HL-60 (cell line): Measurements from ENCODE around the gene GNGT2.

Experiments used
- DNase-seq, 2 experiments: peaks; one replicate each; pipeline ENCODE4 v3.0.0-alpha.2; 2010 to 2020; ENCODE audit warnings: low read depth in 1 of 2, low spot score in 1 of 2
- H3K27ac ChIP-seq: fragments of 250-450 bp; sonication (Bioruptor Pico); replicated peaks from 2 replicates; pipeline ENCODE4 v1.5.1; 2020; ENCODE audit warnings: mild to moderate bottlenecking, moderate library complexity
- H3K27me3 ChIP-seq: fragments of 250-450 bp; sonication (Bioruptor Pico); 2 replicates; pipeline ENCODE4 v1.5.1; 2021; ENCODE audit warnings: mild to moderate bottlenecking, moderate library complexity; ENCODE audit not compliant: insufficient read depth, poor library complexity, severe bottlenecking
- H3K4me3 ChIP-seq: replicated peaks from 2 replicates; pipeline ENCODE4 v1.5.1; 2011; ENCODE audit warnings: mild to moderate bottlenecking, control low read depth, low read length; ENCODE audit not compliant: insufficient read depth
- CTCF ChIP-seq: IDR thresholded peaks from one replicate; pipeline ENCODE4 v1.5.1; 2011; ENCODE audit warnings: low read length, control low read depth, inconsistent platforms; ENCODE audit not compliant: insufficient read depth
- GABPA ChIP-seq: IDR thresholded peaks from 2 replicates; pipeline ENCODE4 v1.6.1; 2012; ENCODE audit warnings: low read depth
- POLR2AphosphoS5 ChIP-seq: IDR thresholded peaks from 2 replicates; pipeline ENCODE4 v1.6.1; 2012; ENCODE audit warnings: low read depth
- REST ChIP-seq: IDR thresholded peaks from 2 replicates; pipeline ENCODE4 v1.6.1; 2012; ENCODE audit warnings: low read depth; ENCODE audit not compliant: insufficient replicate concordance
- SPI1 ChIP-seq: IDR thresholded peaks from 2 replicates; pipeline ENCODE4 v1.6.1; 2012; ENCODE audit warnings: low read depth, mild to moderate bottlenecking, borderline replicate concordance
- long read RNA-seq: library from polyadenylated mRNA; unstranded; transcript quantifications from one replicate; pipeline ENCODE4 v2.0.0, GENCODE V29; 2020

The GNGT2 gene
- long read RNA-seq: 0 reads

GRCh38 chr17:49210158-49211029 lies at the start of gene GNGT2, which contains the start of gene ABI3:
TSS of gene GNGT2 (minus strand) at chr17:49210574. CDS start at chr17:49207422, 3,152 bp downstream.
TSS of gene ABI3 (plus strand) at chr17:49210707. CDS start at chr17:49210725, 18 bp downstream.
- no peaks in the 10 kb centered on the region for H3K27me3 ChIP-seq
- peak within 1 kb of the TSS; percentile 42 for H3K27ac ChIP-seq
- H3K4me3 ChIP-seq: no peak within 1 kb of the TSS
- no peak for TF ChIP-seq POLR2AphosphoS5
- peak; percentile 84 for TF ChIP-seq SPI1
- peak; percentile 89 to 90 for DNase-seq

- Histone ChIP-seq H3K27ac (no peak overlapping the region), H3K27me3 (no peaks in the 10 kb centered on the region), H3K4me3 (peak overlapping the region; percentile 41)
- no peak for DNase-seq
- TF ChIP-seq GABPA (no peak), SPI1 (no peak), REST (no peak), CTCF (no peak), POLR2AphosphoS5 (no peak)
Measured at GRCh38 chr17:49259663-49260010, 49.3 kb upstream of the GNGT2 start.

GRCh38 chr17:49258394-49258793 lies 48.0 kb upstream of the GNGT2 start:
- no peak overlapping the region for H3K27ac ChIP-seq
- no peak overlapping the region for H3K4me3 ChIP-seq
- no peak for DNase-seq
- no peaks in the 10 kb centered on the region for H3K27me3 ChIP-seq
- TF ChIP-seq POLR2AphosphoS5: no peak

- Histone ChIP-seq H3K27ac (no peak overlapping the region), H3K27me3 (no peaks in the 10 kb centered on the region), H3K4me3 (no peak overlapping the region)
- TF ChIP-seq POLR2AphosphoS5: no peak
- TF ChIP-seq SPI1: peak; percentile 66; the same call in 1 of the 2 replicates
- DNase-seq: peak in 1 of 2 experiments; percentile 42
Measured at GRCh38 chr17:49255125-49255524, 44.8 kb upstream of the GNGT2 start.

GRCh38 chr17:49254066-49254465 lies 43.7 kb upstream of the GNGT2 start:
- Histone ChIP-seq H3K27me3 (no peaks in the 10 kb centered on the region), H3K27ac (no peak overlapping the region), H3K4me3 (no peak overlapping the region)
- no peak for DNase-seq
- no peak for TF ChIP-seq SPI1
- TF ChIP-seq POLR2AphosphoS5: no peak
- TF ChIP-seq REST: no peak
- no peak for TF ChIP-seq CTCF
- TF ChIP-seq GABPA: no peak
